Spinal cord (tissue), 10 donors: ENCODE data around the gene PSMD12. TPM values are rescaled to one million over a fixed set of nuclear protein-coding genes. Genes with fewer than 3 reads are reported as not detected.

Source experiments
- DNase-seq, 6 donors: peaks; one replicate each; pipeline versions ENCODE4 v3.0.0 to v3.0.0-alpha.2; 2013 to 2015; ENCODE audit warnings: low spot score in 6 of 6, low read depth in 4 of 6
- H3K27ac ChIP-seq: one replicate; pipeline ENCODE4 v1.5.1; 2013; ENCODE audit warnings: low read depth, low read length, control low read depth
- H3K27me3 ChIP-seq: one replicate; pipeline ENCODE4 v1.6.1; 2013; ENCODE audit warnings: low read length; ENCODE audit not compliant: control insufficient read depth, insufficient read depth
- H3K36me3 ChIP-seq: one replicate; pipeline ENCODE4 v1.6.1; 2013; ENCODE audit warnings: low read length; ENCODE audit not compliant: control insufficient read depth, insufficient read depth
- H3K4me1 ChIP-seq: one replicate; pipeline ENCODE4 v1.6.1; 2013; ENCODE audit warnings: low read length; ENCODE audit not compliant: control insufficient read depth, insufficient read depth
- H3K4me3 ChIP-seq: one replicate; pipeline ENCODE4 v1.5.1; 2013; ENCODE audit warnings: low read depth, low read length, control low read depth
- H3K9me3 ChIP-seq: one replicate; pipeline ENCODE4 v1.6.1; 2013; ENCODE audit warnings: low read length; ENCODE audit not compliant: control insufficient read depth, insufficient read depth
- WGBS: methylation state at CpG from one replicate; pipeline ENCODE4 v1.1.5; 2013; ENCODE audit warnings: missing lambda C conversion rate; ENCODE audit not compliant: insufficient coverage; 5-methylcytosine and 5-hydroxymethylcytosine counted together
- polyA plus RNA-seq, 2 donors: library from polyadenylated mRNA; unstranded; fragments of 120-200 nt; gene quantifications; one replicate each; pipeline ENCODE4 v1.2.1, GENCODE V29; 2013; ENCODE audit not compliant: insufficient read length in 2 of 2
- total RNA-seq, 2 donors: library from RNA; depleted of rRNA in 1 of 2; stranded (reverse); fragments of 120-200 nt in 1 of 2; fragments of >200 nt in 1 of 2; gene quantifications; one replicate each; pipeline versions ENCODE4 v1.2.3 to v1.2.4, GENCODE V29; 2013 to 2014
- donor health status: healthy.

PSMD12 gene
- total and polyA plus RNA-seq, 4 donors = 19.1 to 49.3 (median 42.8) TPM

DNA sequence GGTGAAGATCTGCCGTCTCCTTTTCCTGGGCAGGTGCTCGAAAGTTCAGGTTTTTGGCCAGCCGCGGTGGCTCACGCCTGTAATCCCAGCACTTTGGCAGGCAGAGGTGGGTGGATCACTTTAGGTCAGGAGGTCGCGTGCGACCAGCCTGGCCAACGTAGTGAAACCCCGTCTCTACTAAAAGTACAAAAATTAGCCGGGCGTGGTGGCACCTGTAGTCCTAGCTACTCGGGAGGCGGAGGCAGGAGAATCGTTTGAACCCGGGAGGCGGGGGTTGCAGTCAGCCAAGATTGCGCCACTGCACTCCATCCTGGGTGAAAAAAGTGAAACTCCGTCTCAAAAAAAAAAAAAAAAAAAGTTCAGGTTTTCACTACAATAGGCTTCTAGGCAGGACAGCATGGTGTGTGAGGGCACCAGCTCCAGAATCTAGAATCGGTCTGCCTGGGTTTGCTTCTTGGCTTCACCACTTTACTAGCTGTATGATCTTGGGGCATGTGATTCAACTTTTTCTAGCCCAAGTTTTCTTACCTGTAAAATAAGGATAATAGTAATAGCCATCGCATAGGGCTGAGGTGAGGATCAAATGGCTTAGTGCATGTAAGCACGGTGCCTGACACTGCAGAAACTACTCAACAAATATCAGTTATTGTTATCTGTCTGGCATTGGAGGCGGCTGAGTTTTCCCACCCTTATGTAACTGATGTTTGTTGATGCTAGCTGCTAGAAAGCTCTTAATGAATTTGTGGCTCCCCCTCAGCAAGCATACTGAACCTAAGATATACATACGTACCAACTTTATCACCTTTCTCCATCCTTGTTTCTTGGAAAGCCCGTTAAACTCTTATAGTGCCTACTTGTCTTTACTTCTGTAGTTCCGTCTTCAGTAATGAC lies 1.3 kb downstream of the PSMD12 start:
- H3K27ac ChIP-seq = no peak overlapping the region
- peaks cover 6% of the 10 kb centered on the region for H3K36me3 ChIP-seq
- H3K27me3 ChIP-seq = no peaks in the 10 kb centered on the region
- DNase-seq = no peak
- H3K4me1 ChIP-seq = peaks cover 12% of the 10 kb centered on the region
- peak overlapping the region; percentile 98 for H3K4me3 ChIP-seq
- H3K9me3 ChIP-seq = no peaks in the 10 kb centered on the region
- WGBS = 87% methylated on average over 16 of the region's 26 CpGs

DNA sequence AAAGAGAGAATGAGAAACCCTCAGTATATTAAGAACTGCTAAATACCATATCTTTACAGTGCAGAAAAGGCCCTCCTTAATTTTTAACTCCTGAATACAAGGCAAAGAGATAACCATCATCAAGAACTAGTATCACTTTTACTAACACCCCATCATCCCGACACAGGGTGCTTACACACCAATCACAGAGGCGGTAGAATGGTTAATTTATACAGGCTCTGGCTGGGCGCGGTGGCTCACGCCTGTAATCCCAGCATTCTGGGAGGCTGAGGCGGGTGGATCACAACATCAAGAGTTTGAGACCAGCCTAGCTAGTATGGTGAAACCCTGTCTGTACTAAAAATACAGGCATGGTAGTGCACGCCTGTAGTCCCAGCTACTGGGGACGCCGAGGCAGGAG lies 4.2 kb downstream of the PSMD12 start:
- DNase-seq = no peak
- no peaks in the 10 kb centered on the region for H3K9me3 ChIP-seq
- peaks cover 12% of the 10 kb centered on the region for H3K36me3 ChIP-seq
- no peak overlapping the region for H3K27ac ChIP-seq
- no peak overlapping the region for H3K4me3 ChIP-seq
- 97% methylated on average over 6 of the region's 9 CpGs for WGBS
- peaks cover 7% of the 10 kb centered on the region for H3K4me1 ChIP-seq
- H3K27me3 ChIP-seq = no peaks in the 10 kb centered on the region

DNA sequence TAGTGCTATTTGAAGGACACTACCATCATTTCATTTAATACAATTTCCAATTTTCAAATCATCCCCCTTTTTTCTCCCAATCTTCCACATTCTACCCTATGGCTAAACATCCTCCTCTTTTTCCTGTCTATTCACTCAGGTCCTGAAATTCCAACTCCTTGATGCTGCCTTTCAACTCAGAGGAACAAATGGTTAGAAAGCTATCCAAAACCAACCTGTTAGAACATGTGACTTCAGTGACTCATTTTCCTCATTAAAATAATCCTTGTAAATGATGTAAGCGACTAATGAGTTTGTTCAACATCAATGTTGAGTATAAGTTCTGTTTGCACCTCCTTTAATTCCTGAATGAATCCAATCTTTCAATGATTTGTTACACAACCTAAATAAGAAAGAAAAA lies 5.5 kb downstream of the PSMD12 start:
- Histone ChIP-seq H3K27ac (no peak overlapping the region), H3K36me3 (peaks cover 15% of the 10 kb centered on the region), H3K9me3 (no peaks in the 10 kb centered on the region), H3K27me3 (no peaks in the 10 kb centered on the region), H3K4me1 (peaks cover 7% of the 10 kb centered on the region), H3K4me3 (no peak overlapping the region)
- DNase-seq = no peak
- WGBS = no CpG with 5 or more reads among the region's 1 CpG

DNA sequence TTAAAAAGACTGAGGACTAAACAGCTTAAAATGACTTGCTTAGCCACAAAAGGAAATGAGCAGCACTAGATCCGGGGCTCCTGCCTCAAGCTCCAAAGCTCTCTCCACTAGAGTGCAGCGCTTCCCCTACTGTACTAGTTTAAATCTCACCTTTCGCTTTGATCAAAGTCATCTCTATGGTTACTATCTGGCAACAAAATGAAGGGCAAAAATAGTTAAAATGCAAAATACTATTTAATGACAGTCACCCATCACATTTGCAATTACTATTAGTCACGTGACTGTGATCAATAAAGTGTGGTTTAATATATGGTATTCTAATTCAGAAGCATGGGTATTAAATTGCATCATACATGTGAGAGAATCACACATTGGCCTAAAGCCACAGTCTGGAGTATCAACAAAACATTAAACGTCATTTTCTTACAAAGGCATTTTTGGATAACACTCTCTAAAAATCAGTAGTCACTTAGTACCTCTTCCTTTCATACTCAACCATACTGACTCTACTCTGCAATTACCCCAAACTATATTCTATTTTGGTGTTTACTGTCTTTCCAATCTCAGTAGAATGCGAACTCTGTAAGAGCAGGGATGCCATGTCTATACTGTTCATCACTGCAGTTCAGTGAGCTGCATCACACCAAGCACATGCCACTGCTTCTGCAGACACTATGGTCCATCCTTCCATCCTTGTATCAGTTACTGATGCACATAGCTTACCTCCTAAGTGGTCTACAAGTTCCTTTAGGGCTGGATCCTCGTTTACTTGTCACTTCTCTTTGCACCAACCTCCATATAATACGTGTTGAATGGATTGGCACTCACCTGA lies 6.2 kb downstream of the PSMD12 start:
- no peaks in the 10 kb centered on the region for H3K9me3 ChIP-seq
- peaks cover 19% of the 10 kb centered on the region for H3K36me3 ChIP-seq
- no peaks in the 10 kb centered on the region for H3K27me3 ChIP-seq
- 69% methylated on average over 5 of the region's 8 CpGs for WGBS
- DNase-seq = peak in 2 of 6 donors; percentile 51 to 67
- no peak overlapping the region for H3K4me3 ChIP-seq
- no peak overlapping the region for H3K27ac ChIP-seq
- H3K4me1 ChIP-seq = peaks cover 6% of the 10 kb centered on the region

DNA sequence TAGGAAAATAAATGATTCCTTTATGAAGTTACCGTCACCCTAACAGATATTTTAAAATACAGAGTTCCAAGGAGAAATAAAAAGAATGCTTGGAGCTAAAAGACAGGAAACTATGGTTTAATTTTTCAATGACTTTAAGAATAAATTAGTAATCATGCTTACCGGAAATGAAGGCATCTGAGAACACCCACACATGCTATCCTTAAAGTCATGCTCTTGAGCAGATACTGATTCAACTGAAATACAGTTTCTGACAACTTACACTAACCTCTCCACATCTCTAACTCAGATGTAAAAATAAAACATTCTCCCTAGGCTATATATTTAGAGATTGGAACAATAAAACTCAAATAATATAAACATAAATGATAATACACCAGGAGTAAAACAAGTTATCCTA lies 7.8 kb downstream of the PSMD12 start:
- peaks cover 24% of the 10 kb centered on the region for H3K36me3 ChIP-seq
- no peak overlapping the region for H3K4me3 ChIP-seq
- no peaks in the 10 kb centered on the region for H3K4me1 ChIP-seq
- H3K27me3 ChIP-seq = no peaks in the 10 kb centered on the region
- WGBS = no CpG with 5 or more reads among the region's 2 CpGs
- no peaks in the 10 kb centered on the region for H3K9me3 ChIP-seq
- DNase-seq = no peak
- H3K27ac ChIP-seq = no peak overlapping the region

DNA sequence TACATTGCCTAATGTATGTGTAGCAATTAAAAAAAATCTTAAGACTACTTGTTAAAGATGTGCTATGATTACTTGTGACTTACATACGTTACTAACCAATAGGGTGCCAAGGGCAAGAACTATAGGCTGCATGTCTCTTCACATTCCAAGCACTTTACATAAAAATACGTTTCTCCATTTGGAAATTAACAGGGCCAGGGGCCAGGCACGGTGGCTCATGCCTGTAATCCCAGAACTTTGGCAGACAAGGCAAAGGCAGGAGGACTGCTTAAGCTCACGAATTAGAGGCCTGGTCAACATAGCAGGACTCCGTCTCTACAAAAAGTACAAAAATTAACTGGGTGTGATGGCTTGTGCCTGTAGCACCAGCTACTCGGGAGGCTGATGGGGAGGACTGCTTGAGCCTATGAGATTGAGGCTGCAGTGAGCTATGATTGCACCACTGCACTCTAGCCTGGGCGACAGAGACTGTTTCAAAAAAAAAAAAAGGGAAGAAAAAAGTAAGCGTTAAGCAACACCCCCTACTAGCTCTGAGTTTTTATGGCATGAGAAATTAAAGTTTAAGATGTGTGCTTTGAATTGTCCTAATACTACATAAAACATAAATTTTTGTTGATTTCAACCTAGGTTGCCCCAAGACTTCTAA lies 12.3 kb downstream of the PSMD12 start:
- Histone ChIP-seq H3K27ac (no peak overlapping the region), H3K27me3 (no peaks in the 10 kb centered on the region), H3K9me3 (no peaks in the 10 kb centered on the region), H3K4me1 (no peaks in the 10 kb centered on the region), H3K4me3 (no peak overlapping the region), H3K36me3 (peaks cover 42% of the 10 kb centered on the region)
- DNase-seq = no peak
- WGBS = 89% methylated on average over 5 of the region's 8 CpGs

DNA sequence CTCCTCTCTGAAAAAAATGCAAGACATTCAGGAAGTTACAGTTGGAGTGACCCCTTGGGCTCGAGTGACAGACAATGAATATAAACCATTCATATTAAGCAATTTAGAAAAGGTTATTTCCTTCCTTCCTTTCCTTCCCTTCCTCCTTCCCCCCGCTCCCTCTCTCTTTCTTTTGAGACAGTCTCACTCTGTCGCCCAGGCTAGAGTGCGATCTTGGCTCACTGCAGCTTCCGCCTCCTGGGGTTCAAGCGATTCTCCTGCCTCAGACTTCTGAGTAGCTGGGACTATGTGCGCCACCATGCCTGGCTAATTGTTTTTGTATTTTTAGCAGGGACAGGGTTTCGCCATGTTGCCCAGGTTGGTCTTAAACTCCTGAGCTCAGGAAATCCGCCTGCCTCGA lies 13.2 kb downstream of the PSMD12 start:
- Histone ChIP-seq H3K36me3 (peaks cover 47% of the 10 kb centered on the region), H3K27ac (no peak overlapping the region), H3K9me3 (no peaks in the 10 kb centered on the region), H3K27me3 (no peaks in the 10 kb centered on the region), H3K4me1 (no peaks in the 10 kb centered on the region), H3K4me3 (no peak overlapping the region)
- 94% methylated on average over 6 of the region's 10 CpGs for WGBS
- no peak for DNase-seq

DNA sequence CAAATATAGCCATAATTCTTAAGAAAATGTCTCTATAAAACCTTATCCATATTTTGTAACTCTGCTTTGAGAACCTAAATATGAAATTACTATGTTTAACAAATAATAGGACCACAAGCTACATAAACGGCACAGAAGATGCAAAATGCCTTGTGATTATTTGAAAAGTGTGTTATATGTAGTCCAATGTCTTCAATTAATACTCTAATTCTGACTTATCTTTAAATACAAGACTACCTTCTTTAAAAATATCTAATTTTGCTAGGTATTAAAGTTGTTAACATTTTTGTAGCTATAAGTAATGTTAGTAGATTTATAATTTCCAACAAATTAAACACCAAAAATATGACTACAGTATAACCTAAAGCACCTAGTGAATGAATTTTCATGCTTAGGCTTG lies 17.0 kb downstream of the PSMD12 start:
- Histone ChIP-seq H3K27ac (no peak overlapping the region), H3K36me3 (peaks cover 40% of the 10 kb centered on the region), H3K4me3 (no peak overlapping the region), H3K4me1 (no peaks in the 10 kb centered on the region), H3K9me3 (no peaks in the 10 kb centered on the region), H3K27me3 (no peaks in the 10 kb centered on the region)
- no CpG with 5 or more reads among the region's 1 CpG for WGBS
- no peak for DNase-seq

DNA sequence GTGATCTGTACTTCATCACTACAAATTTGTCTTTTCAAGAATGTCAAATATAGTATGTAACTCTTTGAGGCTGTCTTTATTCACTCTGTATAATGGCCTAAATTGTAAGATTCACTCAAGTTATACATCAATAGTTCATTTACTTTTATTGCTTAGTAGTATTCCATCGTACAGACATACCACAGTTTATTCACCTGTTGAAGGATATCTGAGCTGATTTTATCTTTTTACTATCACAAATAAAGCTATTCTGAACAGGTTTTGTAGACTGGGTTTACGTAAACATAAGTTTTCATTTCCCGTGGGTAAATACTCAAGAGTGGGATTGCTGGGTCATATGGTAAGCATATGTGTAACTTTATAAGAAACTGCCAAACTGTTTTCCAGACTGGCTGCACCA lies 18.6 kb downstream of the PSMD12 start:
- Histone ChIP-seq H3K27ac (no peak overlapping the region), H3K9me3 (no peaks in the 10 kb centered on the region), H3K27me3 (no peaks in the 10 kb centered on the region), H3K36me3 (peaks cover 39% of the 10 kb centered on the region), H3K4me3 (no peak overlapping the region), H3K4me1 (no peaks in the 10 kb centered on the region)
- WGBS = no CpG with 5 or more reads among the region's 3 CpGs
- DNase-seq = no peak
